Measurements from ENCODE around the gene KIFC1. TPM values are rescaled to one million over a fixed set of nuclear protein-coding genes. Genes with fewer than 3 reads are reported as not detected.
"Not testable (repeated sequence)": the region's sequence is repeated elsewhere in the genome, so short reads cannot be mapped to it uniquely, and the experiment has no call there.

The KIFC1 gene
- total RNA-seq, 1 donor from 2014 or later = 7.4 TPM

DNA sequence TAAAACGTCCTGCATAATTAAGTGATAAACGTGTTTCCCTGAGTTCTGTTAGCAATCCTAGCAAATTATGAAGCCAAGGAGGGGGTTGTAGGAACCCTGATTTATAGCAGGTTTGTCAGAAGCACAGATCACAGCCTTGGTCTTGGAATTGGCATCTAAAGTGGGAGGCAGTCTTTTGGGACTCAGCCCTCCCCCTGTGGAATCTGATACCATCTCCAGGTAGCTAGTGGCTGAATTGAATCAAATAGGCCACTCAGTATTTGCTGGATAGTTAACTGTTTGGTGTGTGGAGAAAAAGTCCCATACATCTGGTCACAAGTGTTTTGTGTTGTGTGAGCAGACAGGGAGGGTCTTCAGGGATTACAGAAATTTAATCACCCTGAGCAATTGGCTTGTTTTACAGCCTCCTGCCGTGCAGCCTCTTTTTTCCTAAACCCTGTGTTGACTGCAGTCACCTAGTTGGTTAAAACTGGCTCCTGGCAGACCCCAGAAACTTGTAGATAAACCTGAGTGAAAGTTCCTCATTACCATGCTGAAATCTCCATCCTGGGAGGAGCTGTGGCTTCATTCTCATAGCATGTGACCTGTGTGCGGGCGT is 19.0 kb upstream of the KIFC1 start:
- no peak overlapping the region for H3K27ac Mint-ChIP-seq (ENCODE audit: unreplicated experiment)
- DNase-seq (ENCODE audit: low spot score) = no peak
- H3K27me3 Mint-ChIP-seq (ENCODE audit: low read depth) = no peaks in the 10 kb centered on the region

GRCh38 chr6:33373960-33374910 is 17.4 kb upstream of the KIFC1 start:
- TF ChIP-seq, protein P1, sequence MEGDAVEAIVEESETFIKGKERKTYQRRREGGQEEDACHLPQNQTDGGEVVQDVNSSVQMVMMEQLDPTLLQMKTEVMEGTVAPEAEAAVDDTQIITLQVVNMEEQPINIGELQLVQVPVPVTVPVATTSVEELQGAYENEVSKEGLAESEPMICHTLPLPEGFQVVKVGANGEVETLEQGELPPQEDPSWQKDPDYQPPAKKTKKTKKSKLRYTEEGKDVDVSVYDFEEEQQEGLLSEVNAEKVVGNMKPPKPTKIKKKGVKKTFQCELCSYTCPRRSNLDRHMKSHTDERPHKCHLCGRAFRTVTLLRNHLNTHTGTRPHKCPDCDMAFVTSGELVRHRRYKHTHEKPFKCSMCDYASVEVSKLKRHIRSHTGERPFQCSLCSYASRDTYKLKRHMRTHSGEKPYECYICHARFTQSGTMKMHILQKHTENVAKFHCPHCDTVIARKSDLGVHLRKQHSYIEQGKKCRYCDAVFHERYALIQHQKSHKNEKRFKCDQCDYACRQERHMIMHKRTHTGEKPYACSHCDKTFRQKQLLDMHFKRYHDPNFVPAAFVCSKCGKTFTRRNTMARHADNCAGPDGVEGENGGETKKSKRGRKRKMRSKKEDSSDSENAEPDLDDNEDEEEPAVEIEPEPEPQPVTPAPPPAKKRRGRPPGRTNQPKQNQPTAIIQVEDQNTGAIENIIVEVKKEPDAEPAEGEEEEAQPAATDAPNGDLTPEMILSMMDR (IDR thresholded peaks at IDR 0.05) = no peak

More for the DNA sequence above, 19.0 kb upstream of the KIFC1 start:
- Mint-ChIP-seq H3K9me3 (ENCODE audit: low read depth) (no peaks in the 10 kb centered on the region), H3K4me3 (ENCODE audit: unreplicated experiment) (no peak overlapping the region), H3K4me1 (ENCODE audit: low read depth) (peaks cover 11% of the 10 kb centered on the region), H3K36me3 (ENCODE audit: low read depth) (no peaks in the 10 kb centered on the region)
- TF ChIP-seq, protein P1 (IDR thresholded peaks at IDR 0.05) = no peak

GRCh38 chr6:33375143-33375671 is 16.4 kb upstream of the KIFC1 start:
- no peak for DNase-seq (ENCODE audit: low spot score)
- TF ChIP-seq, protein P1 (IDR thresholded peaks at IDR 0.05) = no peak
- Mint-ChIP-seq H3K4me1 (ENCODE audit: low read depth) (peaks cover 11% of the 10 kb centered on the region), H3K9me3 (ENCODE audit: low read depth) (no peaks in the 10 kb centered on the region), H3K27ac (ENCODE audit: unreplicated experiment) (peak overlapping the region; percentile 74), H3K36me3 (ENCODE audit: low read depth) (no peaks in the 10 kb centered on the region), H3K4me3 (ENCODE audit: unreplicated experiment) (peak overlapping the region; percentile 37), H3K27me3 (ENCODE audit: low read depth) (no peaks in the 10 kb centered on the region)

More at GRCh38 chr6:33373960-33374910, 17.4 kb upstream of the KIFC1 start:
- Mint-ChIP-seq H3K27ac (ENCODE audit: unreplicated experiment) (peak overlapping the region; percentile 74), H3K27me3 (ENCODE audit: low read depth) (no peaks in the 10 kb centered on the region), H3K4me3 (ENCODE audit: unreplicated experiment) (no peak overlapping the region), H3K9me3 (ENCODE audit: low read depth) (no peaks in the 10 kb centered on the region), H3K4me1 (ENCODE audit: low read depth) (peaks cover 11% of the 10 kb centered on the region), H3K36me3 (ENCODE audit: low read depth) (no peaks in the 10 kb centered on the region)
- DNase-seq (ENCODE audit: low spot score) = no peak

DNA sequence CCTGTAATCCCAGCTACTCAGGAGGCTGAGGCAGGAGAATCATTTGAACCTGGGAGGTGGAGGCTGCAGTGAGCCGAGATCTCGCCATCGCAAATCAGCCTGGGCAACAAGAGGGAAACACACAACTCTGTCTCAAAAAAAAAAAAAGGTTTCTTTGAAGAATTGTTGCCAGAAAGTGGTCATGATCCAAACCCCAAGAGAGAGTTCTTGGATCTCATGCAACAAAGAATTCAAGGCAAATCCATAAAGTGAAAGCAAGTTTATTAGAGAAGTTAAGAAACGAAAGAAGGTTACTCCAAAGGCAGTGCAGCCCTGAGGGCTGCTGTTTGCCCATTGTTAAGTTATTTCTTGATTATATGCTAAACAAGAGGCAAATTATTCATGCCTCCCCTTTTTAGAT is 14.5 kb upstream of the KIFC1 start:
- no peak overlapping the region for H3K27ac Mint-ChIP-seq (ENCODE audit: unreplicated experiment)
- TF ChIP-seq, protein P1 (IDR thresholded peaks at IDR 0.05) = no peak
- DNase-seq (ENCODE audit: low spot score) = no peak

DNA sequence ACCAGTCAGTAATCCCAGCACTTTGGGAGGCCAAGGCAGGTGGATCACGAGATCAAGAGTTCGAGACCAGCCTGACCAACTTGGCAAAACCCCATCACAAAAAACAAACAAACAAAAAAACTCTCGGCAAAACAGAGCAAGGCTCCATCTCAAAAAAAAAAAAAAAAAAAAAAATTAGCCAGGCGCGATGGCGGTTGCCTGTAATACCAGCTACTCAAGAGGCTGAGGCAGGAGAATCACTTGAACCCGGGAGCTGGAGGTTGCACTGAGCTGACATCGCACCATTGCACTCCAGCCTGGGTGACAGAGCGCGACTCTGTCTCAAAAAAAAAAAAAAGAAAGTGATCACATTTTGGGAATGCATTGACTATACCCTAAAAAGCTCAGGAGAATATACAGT is 12.4 kb upstream of the KIFC1 start:
- H3K4me3 Mint-ChIP-seq (ENCODE audit: unreplicated experiment); DNase-seq (ENCODE audit: low spot score); H3K36me3 Mint-ChIP-seq (ENCODE audit: low read depth); H3K27ac Mint-ChIP-seq (ENCODE audit: unreplicated experiment); H3K27me3 Mint-ChIP-seq (ENCODE audit: low read depth); H3K9me3 Mint-ChIP-seq (ENCODE audit: low read depth): not testable (repeated sequence)
- H3K4me1 Mint-ChIP-seq (ENCODE audit: low read depth) = peaks cover 11% of the 10 kb centered on the region

More for the DNA sequence above, 14.5 kb upstream of the KIFC1 start:
- no peak overlapping the region for H3K4me3 Mint-ChIP-seq (ENCODE audit: unreplicated experiment)
- no peaks in the 10 kb centered on the region for H3K9me3 Mint-ChIP-seq (ENCODE audit: low read depth)
- peaks cover 4% of the 10 kb centered on the region for H3K27me3 Mint-ChIP-seq (ENCODE audit: low read depth)
- peaks cover 11% of the 10 kb centered on the region for H3K4me1 Mint-ChIP-seq (ENCODE audit: low read depth)
- no peaks in the 10 kb centered on the region for H3K36me3 Mint-ChIP-seq (ENCODE audit: low read depth)

Measured in chondrocyte (in vitro differentiated cells).